Measurements from ENCODE around the gene ZFAND2A. TPM values are rescaled to one million over a fixed set of nuclear protein-coding genes. Genes with fewer than 3 reads are reported as not detected.

Gene ZFAND2A
- total and polyA plus RNA-seq, 4 donors: 17.3 to 44.3 (median 30.0) TPM

DNA sequence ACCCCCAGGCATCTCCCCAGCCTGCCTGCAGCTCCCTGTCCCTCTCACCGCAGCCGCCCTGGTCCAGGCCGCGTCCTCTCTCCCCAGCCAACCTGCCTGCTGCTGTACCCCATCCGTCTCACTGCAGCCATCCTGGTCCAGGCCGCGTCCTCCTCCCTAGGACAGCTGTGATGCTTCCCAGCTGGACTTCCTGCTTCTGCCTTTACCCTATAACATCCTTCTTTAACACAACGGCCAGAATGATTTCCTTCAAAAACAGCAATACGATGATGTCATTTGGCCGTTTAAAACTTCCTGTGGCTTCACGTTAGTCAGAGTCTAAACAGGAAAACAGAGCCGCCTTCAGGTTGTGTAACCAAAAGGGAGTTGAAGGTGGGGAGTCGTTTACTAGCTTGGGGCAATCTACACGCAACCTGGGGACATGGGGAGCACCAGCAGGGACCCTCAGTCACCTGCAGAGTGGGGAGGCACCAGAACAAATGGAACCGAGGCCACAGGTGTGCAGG, 32.2 kb upstream of the ZFAND2A start:
- peaks cover 0 to 3% (median 0%) of the 10 kb centered on the region in 5 donors for H3K4me1 ChIP-seq (ENCODE audit: control insufficient read depth in 5 of 5, insufficient read depth in 5 of 5, low read length in 5 of 5)
- H3K36me3 ChIP-seq (ENCODE audit: control insufficient read depth in 4 of 4, insufficient read depth in 4 of 4, low read length in 4 of 4): no peaks in the 10 kb centered on the region
- no peak overlapping the region for H3K27ac ChIP-seq (ENCODE audit: low read depth in 1 of 2, low read length in 1 of 2)
- H3K27me3 ChIP-seq (ENCODE audit: control insufficient read depth in 3 of 3, insufficient read depth in 3 of 3, low read length in 2 of 3): peaks cover 0 to 16% (median 4%) of the 10 kb centered on the region in 3 donors
- H3K4me3 ChIP-seq: no peak overlapping the region
- whole genome bisulfite sequencing, 2 donors: 30 to 38% methylated on average over 15 of the region's 15 CpGs
- no peaks in the 10 kb centered on the region for H3K9me3 ChIP-seq (ENCODE audit: control insufficient read depth in 4 of 4, insufficient read depth in 3 of 4, low read length in 3 of 4)
- H3K9ac ChIP-seq (ENCODE audit: insufficient read depth in 1 of 2, low read length in 2 of 2): no peak overlapping the region
- TF ChIP-seq, protein P1, sequence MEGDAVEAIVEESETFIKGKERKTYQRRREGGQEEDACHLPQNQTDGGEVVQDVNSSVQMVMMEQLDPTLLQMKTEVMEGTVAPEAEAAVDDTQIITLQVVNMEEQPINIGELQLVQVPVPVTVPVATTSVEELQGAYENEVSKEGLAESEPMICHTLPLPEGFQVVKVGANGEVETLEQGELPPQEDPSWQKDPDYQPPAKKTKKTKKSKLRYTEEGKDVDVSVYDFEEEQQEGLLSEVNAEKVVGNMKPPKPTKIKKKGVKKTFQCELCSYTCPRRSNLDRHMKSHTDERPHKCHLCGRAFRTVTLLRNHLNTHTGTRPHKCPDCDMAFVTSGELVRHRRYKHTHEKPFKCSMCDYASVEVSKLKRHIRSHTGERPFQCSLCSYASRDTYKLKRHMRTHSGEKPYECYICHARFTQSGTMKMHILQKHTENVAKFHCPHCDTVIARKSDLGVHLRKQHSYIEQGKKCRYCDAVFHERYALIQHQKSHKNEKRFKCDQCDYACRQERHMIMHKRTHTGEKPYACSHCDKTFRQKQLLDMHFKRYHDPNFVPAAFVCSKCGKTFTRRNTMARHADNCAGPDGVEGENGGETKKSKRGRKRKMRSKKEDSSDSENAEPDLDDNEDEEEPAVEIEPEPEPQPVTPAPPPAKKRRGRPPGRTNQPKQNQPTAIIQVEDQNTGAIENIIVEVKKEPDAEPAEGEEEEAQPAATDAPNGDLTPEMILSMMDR (IDR thresholded peaks at IDR 0.05; ENCODE audit: control extremely low read depth, extremely low read depth): no peak
- peak; percentile 29 to 84 (median 65) for DNase-seq
- ATAC-seq (ENCODE audit: insufficient read depth, low FRiP score): no peak

DNA sequence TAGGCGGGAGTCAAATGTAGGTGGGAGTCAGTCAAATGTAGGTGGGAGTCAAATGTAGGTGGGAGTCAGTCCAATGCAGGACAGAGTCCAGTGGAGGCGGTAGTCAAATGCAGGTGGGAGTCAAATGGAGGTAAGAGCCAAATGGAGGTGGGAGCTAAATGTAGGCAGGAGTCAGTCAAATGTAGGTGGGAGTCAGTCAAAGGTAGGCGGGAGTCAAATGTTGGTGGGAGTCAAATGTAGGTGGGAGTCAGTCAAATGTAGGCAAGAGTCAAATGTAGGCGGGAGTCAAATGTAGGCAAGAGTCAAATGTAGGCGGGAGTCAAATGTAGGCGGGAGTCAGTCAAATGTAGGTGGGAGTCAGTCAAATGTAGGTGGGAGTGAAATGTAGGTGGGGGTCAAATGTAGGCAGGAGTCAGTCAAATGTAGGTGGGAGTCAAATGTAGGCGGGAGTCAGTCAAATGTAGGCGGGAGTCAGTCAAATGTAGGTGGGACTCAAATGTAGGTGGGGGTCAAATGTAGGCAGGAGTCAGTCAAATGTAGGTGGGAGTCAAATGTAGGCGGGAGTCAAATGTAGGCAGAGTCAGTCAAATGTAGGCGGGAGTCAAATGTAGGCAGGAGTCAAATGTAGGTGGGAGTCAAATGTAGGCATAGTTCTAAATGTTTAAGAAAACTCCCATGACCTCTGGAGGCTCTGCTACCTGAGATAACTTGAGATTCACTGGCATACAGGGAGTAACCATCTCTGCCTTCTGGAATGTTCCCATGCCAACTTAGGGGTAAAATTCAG, 30.2 kb upstream of the ZFAND2A start:
- Histone ChIP-seq H3K4me1 (ENCODE audit: control insufficient read depth in 5 of 5, insufficient read depth in 5 of 5, low read length in 5 of 5) (peaks cover 0 to 3% (median 0%) of the 10 kb centered on the region in 5 donors), H3K36me3 (ENCODE audit: control insufficient read depth in 4 of 4, insufficient read depth in 4 of 4, low read length in 4 of 4) (no peaks in the 10 kb centered on the region), H3K9ac (ENCODE audit: insufficient read depth in 1 of 2, low read length in 2 of 2) (no peak overlapping the region), H3K27ac (ENCODE audit: low read depth in 1 of 2, low read length in 1 of 2) (no peak overlapping the region), H3K4me3 (no peak overlapping the region), H3K27me3 (ENCODE audit: control insufficient read depth in 3 of 3, insufficient read depth in 3 of 3, low read length in 2 of 3) (peaks cover 0 to 21% (median 10%) of the 10 kb centered on the region in 3 donors), H3K9me3 (ENCODE audit: control insufficient read depth in 4 of 4, insufficient read depth in 3 of 4, low read length in 3 of 4) (peaks cover 0 to 3% (median 0%) of the 10 kb centered on the region in 4 donors)
- TF ChIP-seq, protein P1 (IDR thresholded peaks at IDR 0.05; ENCODE audit: control extremely low read depth, extremely low read depth): no peak
- DNase-seq (no peak), ATAC-seq (ENCODE audit: insufficient read depth, low FRiP score) (no peak)
- WGBS, 2 donors: 95 to 97% methylated on average over 10 of the region's 10 CpGs

GRCh38 chr7:1188720-1189294, 28.8 kb upstream of the ZFAND2A start:
- no peak overlapping the region for H3K4me3 ChIP-seq
- H3K4me1 ChIP-seq (ENCODE audit: control insufficient read depth in 5 of 5, insufficient read depth in 5 of 5, low read length in 5 of 5): peaks cover 0 to 3% (median 0%) of the 10 kb centered on the region in 5 donors
- H3K9ac ChIP-seq (ENCODE audit: insufficient read depth in 1 of 2, low read length in 2 of 2): no peak overlapping the region
- H3K36me3 ChIP-seq (ENCODE audit: control insufficient read depth in 4 of 4, insufficient read depth in 4 of 4, low read length in 4 of 4): no peaks in the 10 kb centered on the region
- DNase-seq (no peak), ATAC-seq (ENCODE audit: insufficient read depth, low FRiP score) (no peak)
- 81 to 88% methylated on average over 5 to 6 of the region's 6 CpGs for WGBS, 2 donors
- TF ChIP-seq, protein P1 (IDR thresholded peaks at IDR 0.05; ENCODE audit: control extremely low read depth, extremely low read depth): no peak
- peaks cover 0 to 3% (median 0%) of the 10 kb centered on the region in 4 donors for H3K9me3 ChIP-seq (ENCODE audit: control insufficient read depth in 4 of 4, insufficient read depth in 3 of 4, low read length in 3 of 4)
- peaks cover 0 to 16% (median 10%) of the 10 kb centered on the region in 3 donors for H3K27me3 ChIP-seq (ENCODE audit: control insufficient read depth in 3 of 3, insufficient read depth in 3 of 3, low read length in 2 of 3)
- H3K27ac ChIP-seq (ENCODE audit: low read depth in 1 of 2, low read length in 1 of 2): no peak overlapping the region

Measured in lung (tissue), 12 donors.